Testis (tissue), 3 donors: ENCODE measurements around the gene SSRP1. TPM values are rescaled to one million over a fixed set of nuclear protein-coding genes. Genes with fewer than 3 reads are reported as not detected.

ENCODE experiments used
- DNase-seq: peaks from one replicate; pipeline ENCODE4 v3.0.0-alpha.2; 2019
- H3K27ac ChIP-seq, 2 donors: fragments of 200-600 bp; sonication (generic); one replicate each; pipeline ENCODE4 v1.5.1; 2019
- H3K27me3 ChIP-seq: fragments of 200-600 bp; sonication (generic); one replicate; pipeline ENCODE4 v1.5.1; 2019
- H3K36me3 ChIP-seq: fragments of 200-600 bp; sonication (generic); one replicate; pipeline ENCODE4 v1.5.1; 2017; ENCODE audit warnings: low read depth; ENCODE audit errors: missing control alignments
- H3K4me1 ChIP-seq: fragments of 200-600 bp; sonication (generic); one replicate; pipeline ENCODE4 v1.5.1; 2019
- H3K4me3 ChIP-seq, 2 donors: fragments of 200-600 bp; sonication (generic); one replicate each; pipeline ENCODE4 v1.5.1; 2017 to 2019
- H3K9me3 ChIP-seq: fragments of 200-600 bp; sonication (generic); one replicate; pipeline ENCODE4 v1.5.1; 2017
- CTCF ChIP-seq, 3 experiments: fragments of 450-650 bp in 2 of 3; fragments of 200-600 bp in 1 of 3; sonication (generic) in 1 of 3; IDR thresholded peaks; one replicate each; pipeline ENCODE4 v1.5.1; 2016 to 2019; ENCODE audit warnings: antibody characterized with exemption in 3 of 3, mild to moderate bottlenecking in 2 of 3, moderate library complexity in 1 of 3
- POLR2A ChIP-seq: fragments of 450-650 bp; IDR thresholded peaks from one replicate; pipeline ENCODE4 v1.6.1; 2017; ENCODE audit warnings: antibody characterized with exemption, mild to moderate bottlenecking, moderate library complexity
- WGBS, 2 donors: methylation state at CpG; one replicate each; pipeline ENCODE4 v1.1.5; 2018; 5-methylcytosine and 5-hydroxymethylcytosine counted together
- intact Hi-C: fragments of 100-400 bp; cut with DNase I; formaldehyde crosslinking; loops from one replicate; pipeline ENCODE4 v1.15.1; 2023; ENCODE audit warnings: low total_unique reads
- polyA plus RNA-seq: library from polyadenylated mRNA; stranded (reverse); fragments of 350-450 nt; fragmentation: Illumina TruSeq; extraction: RNeasy Lipid Tissue Mini Kit (QIAGEN cat#74804); gene quantifications from one replicate; pipeline ENCODE4 v1.2.3, GENCODE V29; 2014; ENCODE audit warnings: low read depth, low replicate concordance; ENCODE audit not compliant: insufficient read depth
- total RNA-seq, 2 donors: library from RNA; depleted of rRNA; stranded (reverse); fragments of >200 nt; gene quantifications; one replicate each; pipeline ENCODE4 v1.2.3, GENCODE V29; 2016

Gene SSRP1
- total and polyA plus RNA-seq, 3 donors from 2014 or later, result 89.1 to 111 (median 104) TPM

- H3K27ac ChIP-seq, result no peak overlapping the region
- peaks cover 73% of the 10 kb centered on the region for H3K4me1 ChIP-seq
- DNase-seq, result no peak
- no peaks in the 10 kb centered on the region for H3K27me3 ChIP-seq
- no peaks in the 10 kb centered on the region for H3K9me3 ChIP-seq
- TF ChIP-seq CTCF (IDR thresholded peaks at IDR 0.05), result no peak
- TF ChIP-seq POLR2A, result no peak
- no peak overlapping the region for H3K4me3 ChIP-seq
- H3K36me3 ChIP-seq, result no peaks in the 10 kb centered on the region
- intact Hi-C loops, result no loop called here
- 84 to 91% methylated on average over 10 of the region's 10 CpGs for WGBS, 2 donors
Observed at GRCh38 chr11:57308426-57309060, 27.1 kb downstream of the SSRP1 start.

- WGBS, 2 donors, result 56 to 60% methylated on average over 7 of the region's 7 CpGs
- no peak overlapping the region for H3K27ac ChIP-seq
- no peak for DNase-seq
- no peak for TF ChIP-seq CTCF (IDR thresholded peaks at IDR 0.05)
- H3K9me3 ChIP-seq, result no peaks in the 10 kb centered on the region
- H3K4me1 ChIP-seq, result peaks cover 65% of the 10 kb centered on the region
- no peaks in the 10 kb centered on the region for H3K27me3 ChIP-seq
- no peak overlapping the region for H3K4me3 ChIP-seq
- H3K36me3 ChIP-seq, result no peaks in the 10 kb centered on the region
- intact Hi-C loops, result no loop called here
Observed at GRCh38 chr11:57307666-57308270, 27.9 kb downstream of the SSRP1 start.

- no peak overlapping the region for H3K27ac ChIP-seq
- H3K4me3 ChIP-seq, result no peak overlapping the region
- TF ChIP-seq POLR2A (no peak), CTCF (IDR thresholded peaks at IDR 0.05) (no peak)
- no peak for DNase-seq
- H3K9me3 ChIP-seq, result no peaks in the 10 kb centered on the region
- WGBS, 2 donors, result 71 to 76% methylated on average over 9 of the region's 9 CpGs
- H3K27me3 ChIP-seq, result no peaks in the 10 kb centered on the region
- intact Hi-C loops, result no loop called here
- H3K4me1 ChIP-seq, result peaks cover 58% of the 10 kb centered on the region
- H3K36me3 ChIP-seq, result no peaks in the 10 kb centered on the region
Observed at GRCh38 chr11:57306940-57307565, 28.6 kb downstream of the SSRP1 start.

- intact Hi-C loops, result no loop called here
- no peak for DNase-seq
- no peaks in the 10 kb centered on the region for H3K9me3 ChIP-seq
- TF ChIP-seq POLR2A (no peak), CTCF (IDR thresholded peaks at IDR 0.05) (no peak)
- H3K4me1 ChIP-seq, result peaks cover 51% of the 10 kb centered on the region
- WGBS, 2 donors, result 65 to 71% methylated on average over 15 of the region's 15 CpGs
- no peaks in the 10 kb centered on the region for H3K27me3 ChIP-seq
- no peaks in the 10 kb centered on the region for H3K36me3 ChIP-seq
- no peak overlapping the region for H3K27ac ChIP-seq
- no peak overlapping the region for H3K4me3 ChIP-seq
Observed at GRCh38 chr11:57306161-57306876, 29.4 kb downstream of the SSRP1 start.
